ENCODE measurements around the gene CBX5. TPM values are rescaled to one million over a fixed set of nuclear protein-coding genes. Genes with fewer than 3 reads are reported as not detected.
"Not testable (repeated sequence)": the region's sequence is repeated elsewhere in the genome, so short reads cannot be mapped to it uniquely, and the experiment has no call there.

Gene CBX5
- total RNA-seq, 1 experiment from 2014 or later, result 47.6 TPM

- peak; percentile 42 for DNase-seq (ENCODE audit: low spot score)
Measured at GRCh38 chr12:54197431-54197909, 82.5 kb downstream of the CBX5 start.

- no peak for DNase-seq (ENCODE audit: low spot score)
Measured at GRCh38 chr12:54197010-54197409, 82.9 kb downstream of the CBX5 start.

- DNase-seq (ENCODE audit: low spot score), result no peak
Measured at GRCh38 chr12:54196396-54196795, 83.5 kb downstream of the CBX5 start.

- peak; percentile 65 for DNase-seq (ENCODE audit: low spot score)
Measured at GRCh38 chr12:54195737-54196347, 84.1 kb downstream of the CBX5 start.

GRCh38 chr12:54195080-54195736, 84.7 kb downstream of the CBX5 start:
- no peak for DNase-seq (ENCODE audit: low spot score)

- not testable (repeated sequence) for DNase-seq (ENCODE audit: low spot score)
Measured at GRCh38 chr12:54194611-54195010, 85.3 kb downstream of the CBX5 start.

- DNase-seq (ENCODE audit: low spot score), result no peak
Measured at GRCh38 chr12:54193434-54193833, 86.5 kb downstream of the CBX5 start.

- peak; percentile 82 for DNase-seq (ENCODE audit: low spot score)
Measured at GRCh38 chr12:54191550-54192022, 88.3 kb downstream of the CBX5 start.

GRCh38 chr12:54191126-54191525, 88.8 kb downstream of the CBX5 start:
- peak; percentile 25 for DNase-seq (ENCODE audit: low spot score)

- no peak for DNase-seq (ENCODE audit: low spot score)
Measured at GRCh38 chr12:54189198-54189539, 90.8 kb downstream of the CBX5 start.

- DNase-seq (ENCODE audit: low spot score), result no peak
Measured at GRCh38 chr12:54187075-54187474, 92.8 kb downstream of the CBX5 start.

GRCh38 chr12:54185919-54186318, 94.0 kb downstream of the CBX5 start:
- DNase-seq (ENCODE audit: low spot score), result no peak

GRCh38 chr12:54185297-54185696, 94.6 kb downstream of the CBX5 start:
- DNase-seq (ENCODE audit: low spot score), result not testable (repeated sequence)

GRCh38 chr12:54184024-54184805, 95.7 kb downstream of the CBX5 start:
- DNase-seq (ENCODE audit: low spot score), result no peak

GRCh38 chr12:54182981-54183380, 96.9 kb downstream of the CBX5 start:
- DNase-seq (ENCODE audit: low spot score), result no peak

GRCh38 chr12:54182086-54182485, 97.8 kb downstream of the CBX5 start:
- DNase-seq (ENCODE audit: low spot score), result no peak

Other genes with a start within 250 kb of the CBX5 start
- 0.57 TPM in 1 of 2 replicates, not detected in the other for gene HOXC5, start 247.1 kb downstream of the CBX5 start, total RNA-seq (2014; rRNA removed; shearing (Covaris generic))
- gene HOXC4, start 226.3 kb downstream of the CBX5 start, total RNA-seq (2014; rRNA removed; shearing (Covaris generic)), result not detected in 2 replicates
- 27.2 and 37.8 TPM in 2 replicates for gene SMUG1, start 91.1 kb downstream of the CBX5 start, total RNA-seq (2014; rRNA removed; shearing (Covaris generic))
- gene HNRNPA1, start 604 bp upstream of the CBX5 start, total RNA-seq (2014; rRNA removed; shearing (Covaris generic)), result 508 and 537 TPM in 2 replicates
- 0.17 TPM in 1 of 2 replicates, not detected in the other for gene NFE2, start 20.9 kb upstream of the CBX5 start, total RNA-seq (2014; rRNA removed; shearing (Covaris generic))
- gene COPZ1, start 45.0 kb upstream of the CBX5 start, total RNA-seq (2014; rRNA removed; shearing (Covaris generic)), result 209 and 243 TPM in 2 replicates
- not detected in 2 replicates for gene GPR84, start 84.4 kb upstream of the CBX5 start, total RNA-seq (2014; rRNA removed; shearing (Covaris generic))
- gene ZNF385A, start 104.6 kb upstream of the CBX5 start, total RNA-seq (2014; rRNA removed; shearing (Covaris generic)), result 1.3 and 5.3 TPM in 2 replicates
- gene ITGA5, start 139.1 kb upstream of the CBX5 start, total RNA-seq (2014; rRNA removed; shearing (Covaris generic)), result 215 and 219 TPM in 2 replicates
- not detected in 2 replicates for gene GTSF1, start 193.5 kb upstream of the CBX5 start, total RNA-seq (2014; rRNA removed; shearing (Covaris generic))
- not detected in 2 replicates for gene NCKAP1L, start 217.6 kb upstream of the CBX5 start, total RNA-seq (2014; rRNA removed; shearing (Covaris generic))

Measured in A172 (cell line).